DLD1 (cell line): Measurements from ENCODE around the gene LTBP1.
"Not testable (repeated sequence)": the region's sequence is repeated elsewhere in the genome, so short reads cannot be mapped to it uniquely, and the experiment has no call there.

Experiments
- in situ Hi-C: cut with HindIII; loops from 2 replicates; pipeline ENCODE4 v1.10.0; 2017; ENCODE audit warnings: low sequenced_read_pairs

The LTBP1 gene

GRCh38 chr2:33433279-33434235 is 486.8 kb downstream of the LTBP1 start:
- in situ Hi-C loops, result no loop called here

GRCh38 chr2:33435518-33435917 is 488.8 kb downstream of the LTBP1 start:
- in situ Hi-C loops, result no loop called here

- in situ Hi-C loops, result no loop called here
Measured at GRCh38 chr2:33436083-33436482, 489.3 kb downstream of the LTBP1 start.

- in situ Hi-C loops, result no loop called here
Measured at GRCh38 chr2:33437297-33437696, 490.5 kb downstream of the LTBP1 start.

- in situ Hi-C loops, result no loop called here
Measured at GRCh38 chr2:33437815-33438214, 491.1 kb downstream of the LTBP1 start.

GRCh38 chr2:33441235-33441810 is 494.6 kb downstream of the LTBP1 start:
- in situ Hi-C loops, result no loop called here

- in situ Hi-C loops, result not testable (repeated sequence)
Measured at GRCh38 chr2:33442052-33442451, 495.3 kb downstream of the LTBP1 start.

GRCh38 chr2:33442528-33443079 is 495.9 kb downstream of the LTBP1 start:
- in situ Hi-C loops, result no loop called here

- in situ Hi-C loops, result no loop called here
Measured at GRCh38 chr2:33443274-33443829, 496.6 kb downstream of the LTBP1 start.

- in situ Hi-C loops, result no loop called here
Measured at GRCh38 chr2:33444967-33445366, 498.2 kb downstream of the LTBP1 start.

- in situ Hi-C loops, result no loop called here
Measured at GRCh38 chr2:33448220-33448899, 501.6 kb downstream of the LTBP1 start.
